Gastroesophageal sphincter (tissue), 3 donors: ENCODE data around the gene SLC6A5.

Experiments used
- EP300 ChIP-seq: sonication (generic); formaldehyde crosslinking; IDR thresholded peaks from one replicate; pipeline ENCODE4 v1.6.1; 2017; ENCODE audit warnings: antibody characterized with exemption, mild to moderate bottlenecking
- POLR2AphosphoS5 ChIP-seq: sonication (generic); formaldehyde crosslinking; IDR thresholded peaks from one replicate; pipeline ENCODE4 v1.6.1; 2017; ENCODE audit warnings: antibody characterized with exemption
- TF ChIP-seq, protein P1 (sequence below), 4 experiments: fragments of 200-600 bp in 2 of 4; fragments of 450-650 bp in 2 of 4; sonication (generic) in 1 of 4; IDR thresholded peaks; one replicate each; pipeline ENCODE4 v1.5.1; 2017 to 2019; ENCODE audit warnings: antibody characterized with exemption in 4 of 4, mild to moderate bottlenecking in 2 of 4, moderate library complexity in 2 of 4

DNA sequence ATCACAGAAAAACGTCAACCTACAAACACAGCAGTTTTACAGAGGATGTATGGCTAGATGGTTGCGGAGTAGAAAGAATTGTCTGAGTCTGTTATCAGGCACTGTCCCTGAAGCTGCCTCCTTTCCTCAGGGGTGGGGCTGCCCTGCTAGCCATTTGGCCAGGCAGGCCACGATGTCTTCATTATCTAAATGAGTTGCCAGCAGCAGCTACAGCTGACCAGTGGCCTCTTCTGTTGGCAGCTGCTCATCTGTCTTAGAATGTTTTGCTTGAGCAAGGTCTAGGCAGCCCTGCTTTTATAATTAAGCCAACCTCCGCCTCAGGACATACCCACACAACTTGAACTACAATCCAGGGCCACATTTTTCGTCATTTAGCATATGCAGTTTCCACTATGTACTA lies 17.5 kb downstream of the SLC6A5 start:
- TF ChIP-seq POLR2AphosphoS5, result no peak
- TF ChIP-seq EP300, result no peak
- TF ChIP-seq, protein P1, sequence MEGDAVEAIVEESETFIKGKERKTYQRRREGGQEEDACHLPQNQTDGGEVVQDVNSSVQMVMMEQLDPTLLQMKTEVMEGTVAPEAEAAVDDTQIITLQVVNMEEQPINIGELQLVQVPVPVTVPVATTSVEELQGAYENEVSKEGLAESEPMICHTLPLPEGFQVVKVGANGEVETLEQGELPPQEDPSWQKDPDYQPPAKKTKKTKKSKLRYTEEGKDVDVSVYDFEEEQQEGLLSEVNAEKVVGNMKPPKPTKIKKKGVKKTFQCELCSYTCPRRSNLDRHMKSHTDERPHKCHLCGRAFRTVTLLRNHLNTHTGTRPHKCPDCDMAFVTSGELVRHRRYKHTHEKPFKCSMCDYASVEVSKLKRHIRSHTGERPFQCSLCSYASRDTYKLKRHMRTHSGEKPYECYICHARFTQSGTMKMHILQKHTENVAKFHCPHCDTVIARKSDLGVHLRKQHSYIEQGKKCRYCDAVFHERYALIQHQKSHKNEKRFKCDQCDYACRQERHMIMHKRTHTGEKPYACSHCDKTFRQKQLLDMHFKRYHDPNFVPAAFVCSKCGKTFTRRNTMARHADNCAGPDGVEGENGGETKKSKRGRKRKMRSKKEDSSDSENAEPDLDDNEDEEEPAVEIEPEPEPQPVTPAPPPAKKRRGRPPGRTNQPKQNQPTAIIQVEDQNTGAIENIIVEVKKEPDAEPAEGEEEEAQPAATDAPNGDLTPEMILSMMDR (IDR thresholded peaks at IDR 0.05), result no peak
